ENCODE data around the gene BICRA. TPM values are rescaled to one million over a fixed set of nuclear protein-coding genes. Genes with fewer than 3 reads are reported as not detected.

BICRA gene
- total RNA-seq, 4 donors from 2014 or later = 10.7 to 33.6 (median 22.9) TPM

DNA sequence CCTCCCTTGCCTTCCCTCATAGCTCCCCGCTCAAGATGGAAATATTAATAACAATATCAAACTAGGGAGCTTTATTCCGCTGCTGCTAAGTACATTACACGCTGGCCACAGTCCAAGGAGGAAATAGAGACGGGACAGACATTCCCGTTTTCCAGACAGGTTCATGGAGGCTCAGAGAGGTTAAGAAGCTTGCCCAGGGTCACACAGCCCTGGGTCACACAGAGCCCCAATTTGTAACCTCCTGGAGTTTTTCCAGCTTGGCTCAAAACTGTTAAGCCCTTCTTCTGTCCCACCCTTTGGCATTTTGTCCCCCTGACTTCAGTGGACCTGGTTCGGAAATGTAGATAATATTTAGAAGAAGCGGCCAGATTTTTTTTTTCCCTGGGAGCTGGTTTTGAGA, 2.0 kb downstream of the BICRA start:
- 35% methylated on average over 7 of the region's 7 CpGs for WGBS
- Histone ChIP-seq H3K9me3 (no peaks in the 10 kb centered on the region), H3K4me3 (peak overlapping the region; percentile 99), H3K4me1 (peaks cover 48% of the 10 kb centered on the region), H3K27ac (peak overlapping the region; percentile 99), H3K36me3 (no peaks in the 10 kb centered on the region), H3K27me3 (no peaks in the 10 kb centered on the region)
- TF ChIP-seq POLR2A (IDR thresholded peaks at IDR 0.05) (no peak), POLR2AphosphoS5 (IDR thresholded peaks at IDR 0.05) (no peak), EP300 (IDR thresholded peaks at IDR 0.05) (no peak)
- TF ChIP-seq, protein P1, sequence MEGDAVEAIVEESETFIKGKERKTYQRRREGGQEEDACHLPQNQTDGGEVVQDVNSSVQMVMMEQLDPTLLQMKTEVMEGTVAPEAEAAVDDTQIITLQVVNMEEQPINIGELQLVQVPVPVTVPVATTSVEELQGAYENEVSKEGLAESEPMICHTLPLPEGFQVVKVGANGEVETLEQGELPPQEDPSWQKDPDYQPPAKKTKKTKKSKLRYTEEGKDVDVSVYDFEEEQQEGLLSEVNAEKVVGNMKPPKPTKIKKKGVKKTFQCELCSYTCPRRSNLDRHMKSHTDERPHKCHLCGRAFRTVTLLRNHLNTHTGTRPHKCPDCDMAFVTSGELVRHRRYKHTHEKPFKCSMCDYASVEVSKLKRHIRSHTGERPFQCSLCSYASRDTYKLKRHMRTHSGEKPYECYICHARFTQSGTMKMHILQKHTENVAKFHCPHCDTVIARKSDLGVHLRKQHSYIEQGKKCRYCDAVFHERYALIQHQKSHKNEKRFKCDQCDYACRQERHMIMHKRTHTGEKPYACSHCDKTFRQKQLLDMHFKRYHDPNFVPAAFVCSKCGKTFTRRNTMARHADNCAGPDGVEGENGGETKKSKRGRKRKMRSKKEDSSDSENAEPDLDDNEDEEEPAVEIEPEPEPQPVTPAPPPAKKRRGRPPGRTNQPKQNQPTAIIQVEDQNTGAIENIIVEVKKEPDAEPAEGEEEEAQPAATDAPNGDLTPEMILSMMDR (IDR thresholded peaks at IDR 0.05) = no peak
- no peak for DNase-seq (ENCODE audit: low spot score in 2 of 2)

DNA sequence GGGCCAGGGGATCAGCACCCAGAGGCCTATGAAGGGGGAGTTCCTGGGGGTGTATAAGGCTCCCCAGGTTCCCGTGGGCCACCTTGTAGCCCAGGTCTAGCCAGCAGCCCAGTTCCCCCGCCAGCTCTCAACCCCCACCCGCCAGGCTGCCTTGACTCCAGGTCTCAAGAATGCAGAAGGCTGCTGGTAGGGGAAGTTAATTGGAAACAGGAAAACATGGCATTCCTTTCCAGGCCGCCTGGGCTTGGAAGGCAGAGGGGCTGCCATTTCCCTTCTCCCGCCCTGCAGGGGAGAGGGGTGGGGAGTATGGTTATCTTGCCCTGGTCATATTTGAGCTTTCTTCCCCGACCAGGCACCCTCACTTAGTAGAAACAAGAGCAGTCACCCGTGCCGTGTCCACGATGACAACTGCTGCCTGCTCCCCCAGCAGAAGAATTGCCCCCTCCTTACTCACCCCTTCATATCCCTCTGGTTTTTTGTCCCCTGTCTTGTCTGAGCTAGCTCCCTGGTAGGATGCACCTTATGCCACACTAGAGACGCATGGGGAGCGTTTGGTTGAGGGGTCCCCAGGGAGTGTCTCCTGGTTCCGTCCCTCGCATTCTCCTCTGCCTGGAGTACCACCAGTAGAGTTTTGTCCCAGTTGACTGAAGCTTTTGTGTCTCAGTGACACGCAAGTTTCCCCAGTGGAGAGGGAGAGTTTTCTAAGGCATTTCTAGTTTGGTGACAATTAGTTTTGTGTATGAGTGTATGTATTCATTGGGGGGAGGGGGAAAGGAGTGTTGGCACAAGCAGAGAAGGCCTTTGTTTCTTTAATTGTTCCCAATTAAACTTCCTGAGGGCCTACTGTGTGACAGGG, 4.5 kb downstream of the BICRA start:
- no peak for DNase-seq (ENCODE audit: low spot score in 2 of 2)

DNA sequence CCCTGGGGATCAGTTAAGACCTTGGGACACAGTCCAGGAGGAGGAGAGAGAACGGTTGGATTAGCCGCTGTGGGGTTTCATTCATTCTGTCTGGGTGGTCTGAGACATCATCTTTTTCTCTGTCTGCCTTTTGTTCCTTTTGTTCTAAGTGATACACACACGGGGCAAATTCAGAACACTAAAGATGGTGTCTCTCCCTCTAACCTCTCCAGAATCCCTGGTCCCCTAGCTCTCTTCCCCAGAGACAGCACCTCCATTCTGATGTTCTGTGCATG, 5.0 kb downstream of the BICRA start:
- Histone ChIP-seq H3K27me3 (no peaks in the 10 kb centered on the region), H3K4me3 (no peak overlapping the region), H3K36me3 (no peaks in the 10 kb centered on the region), H3K27ac (no peak overlapping the region), H3K4me1 (peaks cover 45% of the 10 kb centered on the region), H3K9me3 (no peaks in the 10 kb centered on the region)
- DNase-seq (ENCODE audit: low spot score in 2 of 2) = no peak
- TF ChIP-seq, protein P1 (IDR thresholded peaks at IDR 0.05) = no peak
- 37% methylated on average over 3 of the region's 3 CpGs for WGBS

More for the DNA sequence above, 4.5 kb downstream of the BICRA start:
- WGBS = 59% methylated on average over 14 of the region's 14 CpGs
- Histone ChIP-seq H3K4me1 (peaks cover 45% of the 10 kb centered on the region), H3K9me3 (no peaks in the 10 kb centered on the region), H3K27ac (peak overlapping the region; percentile 70), H3K27me3 (no peaks in the 10 kb centered on the region), H3K36me3 (no peaks in the 10 kb centered on the region), H3K4me3 (peak overlapping the region; percentile 7)
- TF ChIP-seq, protein P1 (IDR thresholded peaks at IDR 0.05) = no peak
- no peak for TF ChIP-seq POLR2A (IDR thresholded peaks at IDR 0.05)
- TF ChIP-seq EP300 (IDR thresholded peaks at IDR 0.05) = no peak
- no peak for TF ChIP-seq POLR2AphosphoS5 (IDR thresholded peaks at IDR 0.05)

DNA sequence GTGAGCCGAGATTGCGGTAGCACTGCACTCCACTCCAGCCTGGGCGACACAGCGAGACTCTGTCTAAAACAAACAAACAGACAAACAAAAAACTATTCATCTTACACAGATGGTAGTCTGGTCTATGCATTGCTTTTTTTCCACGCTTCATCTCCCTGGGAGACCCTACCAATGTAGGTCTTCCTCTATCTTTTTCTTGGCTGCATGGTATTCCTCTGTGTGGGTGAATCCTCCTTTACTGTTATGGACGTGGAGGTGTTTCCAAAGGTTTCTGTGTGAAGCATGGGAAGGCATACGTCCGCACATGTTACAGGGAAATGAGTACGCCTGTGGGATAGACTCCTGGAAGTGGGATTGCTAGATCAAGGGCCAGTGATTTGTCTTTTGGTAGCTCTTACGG, 5.6 kb downstream of the BICRA start:
- H3K4me1 ChIP-seq = peaks cover 45% of the 10 kb centered on the region
- DNase-seq (ENCODE audit: low spot score in 2 of 2) = no peak
- no peak overlapping the region for H3K27ac ChIP-seq
- H3K4me3 ChIP-seq = no peak overlapping the region
- H3K36me3 ChIP-seq = no peaks in the 10 kb centered on the region
- no peaks in the 10 kb centered on the region for H3K27me3 ChIP-seq
- TF ChIP-seq POLR2A (IDR thresholded peaks at IDR 0.05) = no peak
- no peak for TF ChIP-seq EP300 (IDR thresholded peaks at IDR 0.05)
- TF ChIP-seq, protein P1 (IDR thresholded peaks at IDR 0.05) = no peak
- no peak for TF ChIP-seq POLR2AphosphoS5 (IDR thresholded peaks at IDR 0.05)
- WGBS = 93% methylated on average over 10 of the region's 10 CpGs
- no peaks in the 10 kb centered on the region for H3K9me3 ChIP-seq

DNA sequence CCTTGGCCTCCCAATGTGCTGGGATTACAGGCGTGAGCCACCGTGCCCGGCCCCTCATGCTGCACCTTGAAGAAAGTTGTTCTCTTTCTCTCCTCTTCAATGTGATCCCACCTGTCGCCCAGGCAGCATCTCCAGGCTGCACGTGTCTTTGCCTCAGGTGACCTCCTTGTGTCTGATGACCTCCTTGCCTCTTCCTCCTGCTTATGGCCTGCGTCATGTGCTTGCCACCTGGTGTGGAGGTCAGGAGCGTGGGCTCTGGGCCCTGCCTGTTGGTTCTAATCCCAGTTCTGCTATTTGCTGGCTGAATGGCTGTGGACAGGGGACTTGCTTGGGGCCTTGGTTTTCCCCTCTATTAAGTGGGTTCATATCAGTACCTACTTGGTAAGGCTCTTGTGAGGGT, 6.3 kb downstream of the BICRA start:
- no peak for DNase-seq (ENCODE audit: low spot score in 2 of 2)
- Histone ChIP-seq H3K36me3 (no peaks in the 10 kb centered on the region), H3K9me3 (no peaks in the 10 kb centered on the region), H3K27ac (no peak overlapping the region), H3K4me1 (peaks cover 41% of the 10 kb centered on the region), H3K4me3 (no peak overlapping the region), H3K27me3 (no peaks in the 10 kb centered on the region)
- WGBS = 86% methylated on average over 7 of the region's 7 CpGs
- TF ChIP-seq, protein P1 (IDR thresholded peaks at IDR 0.05) = no peak
